H1 (cell line): Measurements from ENCODE around the gene DSE. TPM values are rescaled to one million over a fixed set of nuclear protein-coding genes. Genes with fewer than 3 reads are reported as not detected.

Experiments used
- ASH2L ChIP-seq: fragments of 200-600, 300-600 bp; sonication (generic); IDR thresholded peaks from one replicate; pipeline ENCODE4 v1.7.1; 2017; ENCODE audit warnings: low read length
- CBX8 ChIP-seq: fragments of 300-800, 300-1000 bp; sonication (generic); IDR thresholded peaks from 2 replicates; pipeline ENCODE4 v1.7.1; 2016; ENCODE audit warnings: low read depth, low read length, borderline replicate concordance
- KDM4A ChIP-seq: IDR thresholded peaks from one replicate; pipeline ENCODE4 v1.7.1; 2012; ENCODE audit warnings: low read depth, mild to moderate bottlenecking, moderate library complexity, low read length, inconsistent platforms; ENCODE audit not compliant: severe bottlenecking
- SP1 ChIP-seq: IDR thresholded peaks from 2 replicates; pipeline ENCODE4 v1.6.1; 2011; ENCODE audit warnings: low read depth, low read length
- polyA plus RNA-seq, 7 experiments: library from polyadenylated mRNA; depleted of rRNA in 3 of 7; stranded (reverse) in 5 of 7; unstranded in 2 of 7; fragments of >200 nt in 5 of 7; fragments of 200-250 nt in 2 of 7; gene quantifications; 1 replicate in 5 of 7; 2 replicates in 1 of 7; 4 replicates in 1 of 7; pipeline versions ENCODE4 v1.2.1 to v1.2.3, GENCODE V29; 2011 to 2013; ENCODE audit warnings: missing spikeins in 2 of 7, mixed read lengths in 2 of 7
- total RNA-seq: library from RNA; stranded (reverse); fragmentation: NEBNext Ultra II Directional; extraction: Animal tissue kit (Norgen Biotek cat#: 25700); gene quantifications from 2 replicates; pipeline ENCODE4 v1.2.1, GENCODE V29; 2021

The DSE gene
- total and polyA plus RNA-seq, 2 of the 8 experiments (the other 6 are each of a cell fraction or from before 2014, with no cell fraction given), result 32.5 to 94.4 TPM

DNA sequence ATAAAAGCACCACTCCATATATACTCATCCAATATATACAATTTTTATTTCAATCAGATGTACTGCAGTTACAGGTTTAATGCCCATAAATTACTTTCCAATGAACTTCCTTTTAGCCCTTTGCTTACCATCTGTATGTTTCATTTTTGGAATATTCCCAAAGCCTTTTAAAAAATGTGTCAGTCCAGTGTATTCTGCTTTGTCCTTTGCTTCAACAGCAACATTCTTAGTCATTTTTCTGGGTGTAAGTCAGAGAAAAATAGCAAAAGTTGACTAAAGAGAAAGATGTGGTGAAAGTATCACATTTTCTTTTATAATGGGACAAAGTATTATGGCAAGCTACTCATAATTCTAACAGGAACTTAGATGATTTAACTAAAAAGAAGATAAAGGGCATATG, 15.2 kb downstream of the DSE start (continued):
- no peak for TF ChIP-seq KDM4A
- TF ChIP-seq SP1, result no peak
- TF ChIP-seq CBX8, result no peak
- no peak for TF ChIP-seq ASH2L
